Measurements from ENCODE around the gene SMARCE1. TPM values are rescaled to one million over a fixed set of nuclear protein-coding genes. Genes with fewer than 3 reads are reported as not detected.

The SMARCE1 gene
- total RNA-seq, 1 donor from 2014 or later = 93.1 TPM

- Mint-ChIP-seq H3K4me1 (ENCODE audit: low read depth) (no peaks in the 10 kb centered on the region), H3K4me3 (ENCODE audit: unreplicated experiment) (no peak overlapping the region), H3K27ac (ENCODE audit: unreplicated experiment) (no peak overlapping the region), H3K9me3 (ENCODE audit: low read depth) (no peaks in the 10 kb centered on the region), H3K36me3 (ENCODE audit: low read depth) (no peaks in the 10 kb centered on the region), H3K27me3 (ENCODE audit: low read depth) (peaks cover 4% of the 10 kb centered on the region)
- DNase-seq (ENCODE audit: low spot score) = no peak
- no peak for TF ChIP-seq CTCF (IDR thresholded peaks at IDR 0.05)
Observed at GRCh38 chr17:40606548-40607353, 40.9 kb downstream of the SMARCE1 start.

GRCh38 chr17:40605306-40605705, 42.3 kb downstream of the SMARCE1 start:
- no peak overlapping the region for H3K27ac Mint-ChIP-seq (ENCODE audit: unreplicated experiment)
- no peak overlapping the region for H3K4me3 Mint-ChIP-seq (ENCODE audit: unreplicated experiment)
- H3K27me3 Mint-ChIP-seq (ENCODE audit: low read depth) = peaks cover 3% of the 10 kb centered on the region
- no peaks in the 10 kb centered on the region for H3K36me3 Mint-ChIP-seq (ENCODE audit: low read depth)
- H3K9me3 Mint-ChIP-seq (ENCODE audit: low read depth) = no peaks in the 10 kb centered on the region
- no peak for TF ChIP-seq CTCF (IDR thresholded peaks at IDR 0.05)
- no peak for DNase-seq (ENCODE audit: low spot score)
- H3K4me1 Mint-ChIP-seq (ENCODE audit: low read depth) = no peaks in the 10 kb centered on the region

DNA sequence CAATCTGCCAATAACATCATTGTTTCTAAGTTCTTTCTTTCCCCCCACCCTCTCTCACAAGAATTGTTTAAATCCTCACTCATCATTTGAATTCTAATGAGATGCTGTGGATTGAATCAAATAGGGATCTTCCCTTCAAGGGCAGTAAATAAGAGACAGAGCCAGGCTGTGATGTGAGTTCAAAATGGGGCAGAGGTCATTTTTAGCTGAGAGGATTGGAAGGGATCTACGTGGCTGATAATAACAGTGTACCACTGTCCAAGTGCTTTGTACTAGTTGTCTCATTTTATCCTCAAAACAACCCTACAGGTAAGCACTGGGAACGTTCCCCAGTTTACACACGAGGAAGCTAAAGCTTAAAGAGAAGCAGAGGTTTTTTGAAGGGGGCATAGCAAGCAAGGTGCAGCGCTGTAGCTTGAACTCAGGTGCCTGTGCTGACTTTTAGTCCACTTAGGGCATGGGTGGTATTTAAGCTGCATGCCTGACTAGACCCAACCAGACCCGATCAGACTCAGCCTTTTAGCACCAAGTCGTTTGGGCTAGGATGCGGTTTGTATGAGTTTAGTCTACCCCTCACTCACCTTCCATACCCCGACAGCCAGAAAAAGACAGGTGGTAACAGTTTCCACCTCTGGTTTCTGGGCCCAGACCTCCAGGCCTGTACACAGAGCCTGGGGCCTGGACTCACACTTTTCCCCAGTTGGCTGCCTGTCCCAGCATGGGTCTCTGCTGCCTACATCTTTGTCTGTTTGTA, 43.1 kb downstream of the SMARCE1 start:
- Mint-ChIP-seq H3K9me3 (ENCODE audit: low read depth) (no peaks in the 10 kb centered on the region), H3K27ac (ENCODE audit: unreplicated experiment) (no peak overlapping the region), H3K4me1 (ENCODE audit: low read depth) (no peaks in the 10 kb centered on the region), H3K27me3 (ENCODE audit: low read depth) (no peaks in the 10 kb centered on the region), H3K36me3 (ENCODE audit: low read depth) (no peaks in the 10 kb centered on the region), H3K4me3 (ENCODE audit: unreplicated experiment) (no peak overlapping the region)
- DNase-seq (ENCODE audit: low spot score) = no peak
- TF ChIP-seq CTCF (IDR thresholded peaks at IDR 0.05) = no peak

- Mint-ChIP-seq H3K27me3 (ENCODE audit: low read depth) (no peaks in the 10 kb centered on the region), H3K36me3 (ENCODE audit: low read depth) (no peaks in the 10 kb centered on the region), H3K4me3 (ENCODE audit: unreplicated experiment) (no peak overlapping the region), H3K9me3 (ENCODE audit: low read depth) (no peaks in the 10 kb centered on the region), H3K27ac (ENCODE audit: unreplicated experiment) (no peak overlapping the region), H3K4me1 (ENCODE audit: low read depth) (no peaks in the 10 kb centered on the region)
- no peak for TF ChIP-seq CTCF (IDR thresholded peaks at IDR 0.05)
- DNase-seq (ENCODE audit: low spot score) = no peak
Observed at GRCh38 chr17:40602445-40603443, 44.9 kb downstream of the SMARCE1 start.
